ENCODE data around the gene C19orf25. TPM values are rescaled to one million over a fixed set of nuclear protein-coding genes. Genes with fewer than 3 reads are reported as not detected.

C19orf25 gene
- total and polyA plus RNA-seq, 2 donors (not counting 1 experiment from before 2014, with no cell fraction given): 34.2 to 68.3 TPM

- ChIA-PET POLR2A (no interaction called here), CTCF (no interaction called here)
- 98% methylated on average over 13 of the region's 14 CpGs for WGBS (ENCODE audit: insufficient coverage)
- no peaks in the 10 kb centered on the region for H3K4me1 ChIP-seq (ENCODE audit: control insufficient read depth in 2 of 2, insufficient read depth in 2 of 2, low read length in 2 of 2)
- Mint-ChIP-seq H3K9me3 (ENCODE audit: insufficient read depth) (no peaks in the 10 kb centered on the region), H3K4me3 (no peak overlapping the region), H3K27me3 (no peaks in the 10 kb centered on the region), H3K4me1 (no peaks in the 10 kb centered on the region), H3K27ac (no peak overlapping the region)
- DNase-seq (no peak), ATAC-seq (ENCODE audit: low read depth) (no peak)
- no peaks in the 10 kb centered on the region for H3K9me3 ChIP-seq (ENCODE audit: control extremely low read depth in 1 of 3, control insufficient read depth in 2 of 3, insufficient read depth in 1 of 3, low read length in 2 of 3)
- H4K20me1 ChIP-seq (ENCODE audit: control insufficient read depth, insufficient read depth, low read length, poor library complexity, severe bottlenecking): peaks cover 77% of the 10 kb centered on the region
- H3K36me3 ChIP-seq (replicated peaks in 1 of 2; ENCODE audit: control extremely low read depth in 1 of 2, control insufficient read depth in 1 of 2, extremely low read depth in 1 of 2, insufficient read depth in 2 of 2, low read length in 1 of 2): peaks cover 0 to 78% of the 10 kb centered on the region in 2 experiments
- peaks cover 35% of the 10 kb centered on the region for H3K79me2 ChIP-seq (ENCODE audit: control insufficient read depth, insufficient read depth, low read length)
- no peak overlapping the region for H3K9ac ChIP-seq (ENCODE audit: low read length)
- no peak overlapping the region for H3K27ac ChIP-seq (ENCODE audit: low read length in 2 of 2)
- TF ChIP-seq CTCF (IDR thresholded peaks at IDR 0.05) (no peak), EZH2 (IDR thresholded peaks at IDR 0.05; ENCODE audit: borderline replicate concordance, insufficient read depth, low read depth, low read length, poor library complexity, severe bottlenecking) (no peak)
- no peak overlapping the region for H3K4me3 ChIP-seq (ENCODE audit: control extremely low read depth in 1 of 5, extremely low read depth in 1 of 5, insufficient read depth in 1 of 5, low read depth in 2 of 5, low read length in 4 of 5)
- intact Hi-C loops (cut with micrococcal nuclease): no loop called here
- no peak overlapping the region for H3K4me2 ChIP-seq (replicated peaks; ENCODE audit: low read depth, low read length, poor library complexity, severe bottlenecking)
- H3K27me3 ChIP-seq (replicated peaks in 1 of 4; ENCODE audit: control extremely low read depth in 1 of 4, control insufficient read depth in 3 of 4, insufficient read depth in 4 of 4, low read length in 3 of 4): no peaks in the 10 kb centered on the region
- H2AFZ ChIP-seq (ENCODE audit: insufficient read depth, low read depth, low read length, poor library complexity, severe bottlenecking): no peak overlapping the region
Measured at GRCh38 chr19:1429750-1430149, 49.3 kb downstream of the C19orf25 start.

DNA sequence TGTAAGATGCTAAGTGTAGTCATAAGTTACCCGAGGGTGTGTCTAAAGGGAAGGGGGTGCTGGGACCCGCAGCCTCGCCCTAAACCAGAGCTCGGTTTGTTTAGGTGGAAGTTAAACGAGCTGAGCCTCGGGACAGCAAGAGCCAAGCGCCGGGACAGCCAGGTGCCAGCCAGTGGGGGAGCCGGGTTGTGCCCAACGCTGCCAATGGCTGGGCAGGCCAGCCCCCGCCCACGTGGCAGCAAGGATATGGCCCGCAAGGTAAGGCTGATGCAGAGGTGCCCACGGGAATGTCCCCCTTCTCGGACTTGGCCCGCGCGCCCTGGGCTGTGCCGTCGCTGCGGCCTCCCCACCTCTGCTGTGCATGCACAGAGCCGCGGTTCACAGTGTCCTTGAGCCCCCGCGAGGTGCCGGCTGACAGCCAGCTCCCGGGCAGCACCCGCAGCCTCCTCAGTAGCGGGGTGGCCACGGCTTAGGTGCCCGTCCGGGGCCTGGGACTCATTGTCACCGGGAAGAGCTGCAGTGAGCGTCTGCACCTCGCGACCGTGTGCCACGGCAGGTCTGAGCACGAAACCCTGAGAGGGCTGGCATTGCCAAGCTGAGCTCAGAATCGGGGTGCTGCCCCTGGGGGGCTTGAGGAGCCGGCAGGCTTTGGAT, 50.1 kb downstream of the C19orf25 start:
- intact Hi-C loops (cut with micrococcal nuclease): no loop called here
- Histone ChIP-seq H3K36me3 (replicated peaks in 1 of 2; ENCODE audit: control extremely low read depth in 1 of 2, control insufficient read depth in 1 of 2, extremely low read depth in 1 of 2, insufficient read depth in 2 of 2, low read length in 1 of 2) (peaks cover 0 to 75% of the 10 kb centered on the region in 2 experiments), H3K4me2 (replicated peaks; ENCODE audit: low read depth, low read length, poor library complexity, severe bottlenecking) (no peak overlapping the region), H3K27ac (ENCODE audit: low read length in 2 of 2) (no peak overlapping the region), H3K27me3 (replicated peaks in 1 of 4; ENCODE audit: control extremely low read depth in 1 of 4, control insufficient read depth in 3 of 4, insufficient read depth in 4 of 4, low read length in 3 of 4) (no peaks in the 10 kb centered on the region), H3K4me3 (ENCODE audit: control extremely low read depth in 1 of 5, extremely low read depth in 1 of 5, insufficient read depth in 1 of 5, low read depth in 2 of 5, low read length in 4 of 5) (no peak overlapping the region), H3K4me1 (ENCODE audit: control insufficient read depth in 2 of 2, insufficient read depth in 2 of 2, low read length in 2 of 2) (no peaks in the 10 kb centered on the region), H3K9ac (ENCODE audit: low read length) (no peak overlapping the region), H4K20me1 (ENCODE audit: control insufficient read depth, insufficient read depth, low read length, poor library complexity, severe bottlenecking) (peaks cover 74% of the 10 kb centered on the region), H2AFZ (ENCODE audit: insufficient read depth, low read depth, low read length, poor library complexity, severe bottlenecking) (no peak overlapping the region), H3K79me2 (ENCODE audit: control insufficient read depth, insufficient read depth, low read length) (peaks cover 41% of the 10 kb centered on the region), H3K9me3 (ENCODE audit: control extremely low read depth in 1 of 3, control insufficient read depth in 2 of 3, insufficient read depth in 1 of 3, low read length in 2 of 3) (no peaks in the 10 kb centered on the region)
- 96% methylated on average over 41 of the region's 41 CpGs for WGBS (ENCODE audit: insufficient coverage)
- H3K9me3 Mint-ChIP-seq (ENCODE audit: insufficient read depth): no peaks in the 10 kb centered on the region
- no peaks in the 10 kb centered on the region for H3K4me1 Mint-ChIP-seq
- ATAC-seq (ENCODE audit: low read depth) (no peak), DNase-seq (no peak)
- no peaks in the 10 kb centered on the region for H3K27me3 Mint-ChIP-seq
- H3K27ac Mint-ChIP-seq: no peak overlapping the region
- ChIA-PET CTCF (no interaction called here), POLR2A (no interaction called here)
- TF ChIP-seq CTCF (IDR thresholded peaks at IDR 0.05): no peak
- TF ChIP-seq EZH2 (IDR thresholded peaks at IDR 0.05; ENCODE audit: borderline replicate concordance, insufficient read depth, low read depth, low read length, poor library complexity, severe bottlenecking): no peak
- no peak overlapping the region for H3K4me3 Mint-ChIP-seq

Data from B cell (primary cell).